Measurements from ENCODE around the gene BST1. TPM values are rescaled to one million over a fixed set of nuclear protein-coding genes. Genes with fewer than 3 reads are reported as not detected.

BST1 gene
- total RNA-seq, 1 experiment from 2014 or later = not detected

GRCh38 chr4:15695240-15695699 lies 7.6 kb upstream of the BST1 start:
- Histone ChIP-seq H3K4me1 (ENCODE audit: insufficient read depth, low read length) (peaks cover 6% of the 10 kb centered on the region), H2AK5ac (ENCODE audit: insufficient read length, low read length) (no peak overlapping the region), H2BK120ac (ENCODE audit: low read depth, low read length, poor library complexity, severe bottlenecking) (no peak overlapping the region), H3K23ac (ENCODE audit: insufficient read length, low read depth, low read length) (no peak overlapping the region), H3K79me1 (ENCODE audit: insufficient read depth, low read depth, low read length, poor library complexity, severe bottlenecking) (no peaks in the 10 kb centered on the region), H3K79me2 (ENCODE audit: insufficient read depth, low read length) (no peaks in the 10 kb centered on the region), H3K9ac (ENCODE audit: extremely low read depth, insufficient read length, low read length) (no peak overlapping the region), H3K27me3 (ENCODE audit: insufficient read depth, low read length) (no peaks in the 10 kb centered on the region), H2BK15ac (ENCODE audit: low read depth, low read length) (no peak overlapping the region), H3K27ac (ENCODE audit: insufficient read length, low read depth, low read length) (no peak overlapping the region), H2BK5ac (ENCODE audit: insufficient read length, low read length) (no peak overlapping the region), H3K4ac (ENCODE audit: low read depth, low read length) (no peak overlapping the region), H4K8ac (replicated peaks; ENCODE audit: insufficient read length, low read depth, low read length) (no peak overlapping the region), H3K23me2 (ENCODE audit: insufficient read length, low read depth, low read length, poor library complexity, severe bottlenecking) (no peaks in the 10 kb centered on the region), H3K56ac (ENCODE audit: insufficient read length, low read depth, low read length) (no peak overlapping the region), H3K14ac (ENCODE audit: insufficient read depth, low read length) (no peak overlapping the region), H4K91ac (ENCODE audit: insufficient read length, low read depth, low read length) (no peak overlapping the region), H4K5ac (ENCODE audit: insufficient read length, low read depth, low read length) (no peak overlapping the region), H3T11ph (ENCODE audit: low read length) (no peak overlapping the region), H2BK12ac (ENCODE audit: insufficient read length, low read depth, low read length) (no peak overlapping the region), H3K4me2 (ENCODE audit: insufficient read depth, insufficient read length, low read length) (no peak overlapping the region), H3K18ac (ENCODE audit: insufficient read length, low read depth, low read length) (no peak overlapping the region), H3K9me3 (ENCODE audit: control insufficient read depth, low read depth, low read length) (no peaks in the 10 kb centered on the region), H2AFZ (ENCODE audit: low read length) (no peak overlapping the region), H4K20me1 (ENCODE audit: control insufficient read depth, insufficient read depth, insufficient read length) (no peaks in the 10 kb centered on the region), H2BK20ac (ENCODE audit: low read depth, low read length, poor library complexity, severe bottlenecking) (no peak overlapping the region)
- H3K9me3 Mint-ChIP-seq = peaks cover 18 to 19% of the 10 kb centered on the region in 2 experiments
- DNase-seq = peak; percentile 54
- H3K4me3 Mint-ChIP-seq = no peak overlapping the region
- no CpG with 5 or more reads among the region's 10 CpGs for WGBS (ENCODE audit: extremely low coverage, insufficient read length, low lambda C conversion rate)
- H3K27me3 Mint-ChIP-seq (ENCODE audit: low read depth) = no peaks in the 10 kb centered on the region
- TF ChIP-seq, protein P1, sequence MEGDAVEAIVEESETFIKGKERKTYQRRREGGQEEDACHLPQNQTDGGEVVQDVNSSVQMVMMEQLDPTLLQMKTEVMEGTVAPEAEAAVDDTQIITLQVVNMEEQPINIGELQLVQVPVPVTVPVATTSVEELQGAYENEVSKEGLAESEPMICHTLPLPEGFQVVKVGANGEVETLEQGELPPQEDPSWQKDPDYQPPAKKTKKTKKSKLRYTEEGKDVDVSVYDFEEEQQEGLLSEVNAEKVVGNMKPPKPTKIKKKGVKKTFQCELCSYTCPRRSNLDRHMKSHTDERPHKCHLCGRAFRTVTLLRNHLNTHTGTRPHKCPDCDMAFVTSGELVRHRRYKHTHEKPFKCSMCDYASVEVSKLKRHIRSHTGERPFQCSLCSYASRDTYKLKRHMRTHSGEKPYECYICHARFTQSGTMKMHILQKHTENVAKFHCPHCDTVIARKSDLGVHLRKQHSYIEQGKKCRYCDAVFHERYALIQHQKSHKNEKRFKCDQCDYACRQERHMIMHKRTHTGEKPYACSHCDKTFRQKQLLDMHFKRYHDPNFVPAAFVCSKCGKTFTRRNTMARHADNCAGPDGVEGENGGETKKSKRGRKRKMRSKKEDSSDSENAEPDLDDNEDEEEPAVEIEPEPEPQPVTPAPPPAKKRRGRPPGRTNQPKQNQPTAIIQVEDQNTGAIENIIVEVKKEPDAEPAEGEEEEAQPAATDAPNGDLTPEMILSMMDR (conservative IDR thresholded peaks at IDR 0.05) = no peak
- peaks cover 9 to 29% (median 10%) of the 10 kb centered on the region in 3 experiments for H3K36me3 Mint-ChIP-seq (ENCODE audit: insufficient read depth in 1 of 3, low read depth in 3 of 3)
- peaks cover 38 to 45% of the 10 kb centered on the region in 2 experiments for H3K4me1 Mint-ChIP-seq
- peak overlapping the region; percentile 5 to 92 (median 75); a peak in 6 of 7 replicates for H3K27ac Mint-ChIP-seq
